T-helper 22 cell (primary cell): ENCODE data around the gene B9D2.

Experiments used
- DNase-seq: peaks from one replicate; pipeline ENCODE4 v3.0.0-alpha.2; 2020; ENCODE audit warnings: low read depth

B9D2 gene

DNA sequence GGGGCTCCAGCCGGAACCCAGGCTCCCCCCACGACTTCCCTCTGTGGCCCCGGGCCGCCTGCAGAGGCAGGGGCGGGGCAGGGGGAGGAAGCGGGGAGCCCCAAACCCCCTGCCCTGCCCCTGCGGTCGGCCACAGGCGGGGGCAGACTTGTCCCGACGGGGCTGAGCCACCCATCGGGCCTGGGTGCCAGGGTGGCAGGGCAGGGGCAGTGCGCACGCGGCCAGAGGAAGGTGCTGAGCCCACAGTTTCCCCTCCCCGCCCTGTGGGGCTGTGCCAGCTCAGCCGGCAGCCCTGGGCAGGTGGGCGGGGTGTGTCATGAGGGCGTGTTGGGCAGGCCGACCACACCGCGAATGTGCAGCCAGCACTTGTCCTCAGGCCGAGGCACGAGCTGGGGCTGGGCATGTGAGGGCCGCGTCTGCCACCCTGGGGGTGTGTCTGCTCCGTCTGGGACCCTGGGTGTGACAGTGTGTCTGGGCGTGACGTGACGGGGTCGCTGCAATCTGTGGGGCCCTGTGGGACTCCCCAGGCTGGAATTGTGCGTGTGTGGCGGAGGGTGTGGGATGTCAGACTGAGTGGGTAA, 36.3 kb downstream of the B9D2 start:
- DNase-seq = peak; percentile 96

DNA sequence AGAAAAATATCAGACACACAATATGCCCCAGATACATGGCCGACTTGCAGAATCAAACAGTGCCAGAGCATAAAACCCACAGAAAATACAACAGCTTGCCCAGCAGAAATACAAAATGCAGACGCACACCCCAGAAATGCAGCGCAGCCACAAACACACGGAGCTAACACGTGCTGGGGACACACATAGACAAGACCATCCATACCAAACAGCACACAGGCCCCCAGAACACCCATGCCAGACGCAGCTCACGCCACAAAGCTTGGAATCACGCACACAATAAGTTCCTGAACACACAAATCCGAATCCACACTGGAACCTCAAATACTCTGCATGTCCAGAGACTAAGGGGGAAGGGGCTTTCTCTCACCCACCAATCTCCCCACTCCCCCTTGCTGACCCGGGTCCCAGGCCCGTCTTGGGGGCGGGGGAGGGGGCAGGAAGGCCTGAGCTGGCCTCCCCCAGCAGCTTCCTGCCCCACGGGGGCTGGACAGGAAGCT, 36.8 kb downstream of the B9D2 start:
- no peak for DNase-seq

DNA sequence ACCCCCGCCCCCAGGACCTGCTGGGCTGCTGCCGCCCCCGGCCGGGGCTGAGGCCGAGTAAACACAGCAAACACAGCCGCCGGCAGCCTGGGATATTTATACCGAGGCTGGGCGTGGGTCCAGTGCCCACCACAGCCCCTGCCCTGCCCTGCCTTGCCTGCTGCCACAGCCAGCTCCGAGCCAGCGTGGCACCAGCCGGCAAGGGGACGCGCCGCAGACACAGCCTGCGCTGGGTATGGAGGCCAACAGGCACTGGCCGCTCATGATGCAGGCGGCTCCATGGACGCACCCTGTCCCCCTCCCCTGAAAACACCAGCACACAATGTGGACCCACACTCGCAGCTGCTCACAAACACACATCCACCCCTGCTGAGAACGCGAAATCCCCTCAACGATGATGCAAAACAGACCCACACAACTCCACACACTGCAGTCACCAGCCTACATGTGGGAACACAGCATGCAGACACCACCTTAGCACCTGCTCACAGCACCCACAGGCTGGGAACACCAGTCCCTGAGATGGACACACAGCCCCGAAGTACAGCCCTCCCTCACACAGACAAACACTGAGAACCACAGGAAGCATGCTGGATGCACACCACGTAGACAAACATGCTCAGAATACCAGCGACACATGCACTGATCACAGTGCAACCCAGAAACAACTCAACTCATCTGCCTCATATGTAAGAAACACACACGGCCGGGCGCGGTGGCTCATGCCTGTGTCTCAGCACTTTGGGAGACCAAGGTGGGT, 37.8 kb downstream of the B9D2 start:
- DNase-seq = no peak

DNA sequence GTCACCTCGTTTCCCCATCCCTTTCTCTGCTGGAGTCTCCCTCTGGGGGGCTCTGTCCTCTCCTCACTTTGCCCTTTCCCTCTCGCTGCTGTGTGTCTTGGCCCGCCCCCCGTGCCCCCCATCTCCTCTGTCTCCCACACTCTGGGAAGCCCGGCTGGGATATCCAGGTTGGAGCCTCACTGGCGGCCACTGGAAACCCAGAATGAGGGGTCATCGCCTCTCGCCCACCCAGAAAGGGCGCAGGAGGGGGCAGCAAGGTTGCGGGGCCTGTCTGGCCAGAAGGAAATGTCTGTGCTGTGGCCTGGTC, 38.4 kb downstream of the B9D2 start:
- DNase-seq = no peak

DNA sequence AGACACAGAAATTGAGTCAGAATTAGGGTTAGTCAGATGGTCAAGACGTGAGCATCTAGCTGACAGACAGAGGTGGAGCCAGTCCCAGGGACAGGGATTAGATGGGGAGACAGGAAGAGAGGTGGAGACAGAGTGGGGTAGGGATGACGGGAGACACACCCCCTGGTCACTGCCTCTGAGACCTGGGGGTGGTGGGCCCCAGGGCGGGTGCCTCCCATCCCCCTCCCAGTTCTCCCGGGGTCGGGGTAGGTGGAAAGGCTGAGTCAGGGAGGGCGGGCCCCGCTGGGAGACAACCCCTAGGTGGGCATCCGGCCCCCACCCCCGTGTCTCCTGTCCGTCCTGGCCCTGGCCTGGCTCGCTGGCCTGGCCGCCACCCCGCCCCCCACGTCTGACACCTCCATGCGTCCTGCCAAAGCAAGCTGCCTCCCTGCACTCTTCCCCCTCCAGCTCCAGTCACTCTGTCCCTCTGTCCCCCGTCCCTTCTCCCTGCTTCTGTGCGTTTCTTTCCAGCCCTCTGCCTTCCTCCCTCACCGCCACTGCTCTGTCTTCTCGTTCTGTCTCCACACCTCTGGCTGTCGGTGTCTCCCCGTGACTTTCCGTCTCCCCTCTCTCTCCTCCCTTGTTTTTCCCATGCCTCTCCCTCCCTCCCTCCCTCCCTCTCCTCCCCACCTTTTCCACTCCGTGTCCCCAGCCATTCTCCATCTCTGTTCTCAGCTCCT, 38.9 kb downstream of the B9D2 start:
- DNase-seq = no peak

DNA sequence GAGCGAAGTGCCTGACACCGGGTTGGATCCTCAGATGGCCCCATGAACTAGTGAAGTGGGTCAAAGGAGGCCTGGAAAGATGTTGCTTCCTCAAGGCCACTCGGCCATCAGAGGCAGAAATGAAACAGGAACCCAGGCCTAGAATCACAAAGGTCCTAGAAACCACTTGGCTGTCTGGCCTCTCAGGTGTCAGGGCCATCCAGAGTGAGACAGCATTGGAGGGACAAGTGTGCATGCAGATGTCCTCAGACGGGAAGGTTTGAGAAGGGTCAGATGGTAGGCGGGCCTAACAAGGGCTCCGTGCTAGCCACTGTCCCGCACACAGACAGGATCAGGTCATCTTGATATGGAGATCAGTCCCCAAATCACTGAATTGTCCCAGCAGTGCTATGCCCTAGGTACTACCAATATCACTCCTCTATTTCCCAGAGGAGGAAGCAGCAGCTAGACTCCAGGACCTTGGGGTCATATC, 39.7 kb downstream of the B9D2 start:
- DNase-seq = no peak

DNA sequence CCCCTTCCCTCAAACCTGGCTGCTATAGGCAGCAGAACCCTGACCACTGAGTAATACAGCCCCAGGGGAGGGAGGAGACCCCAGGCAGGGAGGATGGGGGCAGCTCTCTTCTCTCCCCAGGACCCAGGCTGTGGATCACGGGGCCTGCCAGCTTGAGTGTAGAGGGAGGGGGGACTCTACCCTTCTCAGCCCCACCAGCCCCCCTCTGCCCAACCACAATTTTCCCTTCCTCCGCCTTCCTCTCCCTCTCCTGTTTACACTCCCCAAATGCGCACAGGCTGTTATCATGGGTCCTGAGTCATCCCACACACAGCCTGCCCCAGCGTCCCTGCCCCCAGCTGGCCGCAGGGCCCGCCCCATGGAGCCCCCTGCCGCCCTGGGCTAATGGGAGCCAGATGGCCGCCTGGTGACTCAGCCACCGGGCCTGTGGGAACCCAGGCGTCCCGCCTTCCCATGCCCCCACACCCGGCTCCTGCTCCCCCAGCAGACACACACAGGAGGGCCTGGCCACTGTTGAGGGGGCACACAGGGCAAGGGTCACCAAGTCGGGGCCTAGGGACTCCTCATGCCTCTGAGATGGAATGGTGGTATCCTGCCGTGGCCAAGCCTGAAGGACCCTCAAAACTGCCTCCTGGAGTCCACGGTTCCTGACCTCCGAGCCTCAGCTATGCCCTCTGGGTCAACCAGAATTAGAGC, 40.4 kb downstream of the B9D2 start:
- no peak for DNase-seq

DNA sequence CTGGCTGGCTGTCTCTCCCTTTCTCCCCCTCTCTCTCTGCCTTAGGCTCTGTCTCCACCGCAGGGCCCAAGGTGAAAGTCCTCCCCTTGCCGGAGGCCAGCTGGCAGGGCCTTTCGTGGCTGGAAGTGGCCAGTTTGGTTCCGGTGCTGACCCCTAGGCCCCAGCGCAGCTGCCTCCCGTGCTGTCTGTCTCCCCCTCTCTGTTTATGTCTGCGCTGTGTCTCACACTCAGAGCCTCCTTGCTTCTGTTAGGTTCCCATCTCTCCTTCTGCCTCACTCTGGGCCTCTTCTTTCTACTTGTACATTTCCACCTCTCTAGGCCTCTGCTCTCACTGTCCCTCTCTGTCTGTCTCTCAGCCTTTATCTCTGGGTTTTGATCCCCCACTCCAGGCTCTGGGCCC, 40.9 kb downstream of the B9D2 start:
- DNase-seq = no peak

DNA sequence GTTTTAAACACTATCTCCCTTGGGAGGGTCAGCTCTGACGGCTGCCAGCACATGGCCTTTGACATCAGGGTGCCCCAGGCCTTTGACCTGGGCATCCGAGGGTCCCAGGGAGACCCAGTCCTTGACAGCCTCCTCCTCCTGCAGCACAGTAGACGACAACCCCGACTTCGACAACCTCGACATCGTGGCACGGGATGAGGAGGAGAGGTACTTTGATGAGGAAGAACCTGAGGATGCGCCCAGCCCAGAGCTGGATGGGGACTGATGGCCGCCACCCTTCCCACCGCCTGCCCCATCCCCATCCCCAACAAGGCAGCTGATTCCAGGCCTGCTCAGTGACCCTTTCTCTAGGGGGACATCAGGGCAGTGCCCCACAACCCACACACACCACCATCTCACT, 41.5 kb downstream of the B9D2 start:
- no peak for DNase-seq

DNA sequence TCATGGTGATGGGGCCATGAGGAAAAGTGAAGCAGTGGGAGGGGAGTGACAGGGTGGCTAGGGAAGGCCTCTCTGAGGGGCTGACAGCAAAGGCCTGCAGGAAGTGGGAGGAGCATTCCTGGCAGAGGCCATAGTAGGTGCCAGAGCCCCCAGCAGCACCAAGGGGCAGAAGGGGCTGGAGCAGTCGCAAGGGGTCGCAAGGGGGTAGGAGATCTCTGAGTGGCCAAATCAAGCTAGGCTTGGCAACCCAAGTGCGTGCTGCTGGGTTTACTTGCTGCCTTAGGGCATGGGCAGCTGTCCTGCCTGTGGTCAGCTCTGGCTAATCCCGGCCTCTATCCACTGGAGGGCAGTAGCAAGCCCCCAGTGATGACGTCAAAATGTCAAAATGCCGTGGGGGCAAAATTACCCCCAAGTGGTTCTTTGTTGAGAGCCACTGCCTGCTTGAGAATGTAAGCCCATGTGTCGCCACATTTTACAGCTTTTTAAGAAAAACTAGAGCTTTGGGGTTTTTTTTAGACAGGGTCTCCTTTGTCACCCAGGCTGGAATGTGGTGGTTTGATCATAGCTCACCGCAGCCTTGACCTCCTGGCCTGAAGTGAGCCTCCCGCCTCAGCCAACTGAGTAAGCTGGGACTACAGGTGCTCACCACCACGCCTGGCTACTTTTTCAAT, 42.2 kb downstream of the B9D2 start:
- DNase-seq = no peak

DNA sequence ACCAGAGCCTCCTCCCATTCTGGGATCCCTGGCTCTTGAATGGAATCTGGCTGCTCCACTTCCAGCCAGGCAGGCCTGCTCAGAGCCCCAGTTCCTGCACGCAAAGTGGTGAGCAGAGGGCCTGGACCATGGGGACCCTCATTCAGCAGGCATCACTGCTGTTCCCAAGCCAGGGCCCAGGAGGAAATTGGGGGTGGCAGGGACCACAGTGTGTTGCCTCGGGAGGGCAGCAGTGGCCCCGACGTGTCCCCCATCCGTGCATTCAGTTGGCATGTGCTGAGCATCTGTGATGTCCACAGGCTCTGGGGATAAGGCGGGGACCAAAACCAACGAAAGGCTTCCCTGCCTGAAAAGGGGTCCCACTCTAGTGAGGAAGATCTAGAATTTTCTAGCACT, 42.7 kb downstream of the B9D2 start:
- no peak for DNase-seq

DNA sequence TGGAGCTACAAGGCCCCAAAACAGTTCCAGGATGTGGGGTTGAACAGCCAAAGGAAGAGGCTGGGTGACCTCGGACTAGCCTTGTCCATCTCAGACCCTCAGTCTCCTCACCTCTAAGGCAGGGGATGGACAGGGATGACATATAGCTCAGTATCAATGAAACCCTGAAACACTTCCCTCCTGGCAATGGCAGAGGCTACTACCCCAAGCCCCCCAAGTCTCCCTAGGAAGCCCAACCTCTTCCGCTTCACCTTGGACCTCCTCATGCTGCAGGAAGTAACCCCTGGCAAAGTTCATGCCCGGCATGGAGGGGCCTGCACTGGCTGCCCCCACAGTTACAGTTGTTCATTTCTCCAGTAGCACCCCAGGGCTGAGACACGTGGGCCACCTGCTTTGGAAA, 43.4 kb downstream of the B9D2 start:
- DNase-seq = no peak

DNA sequence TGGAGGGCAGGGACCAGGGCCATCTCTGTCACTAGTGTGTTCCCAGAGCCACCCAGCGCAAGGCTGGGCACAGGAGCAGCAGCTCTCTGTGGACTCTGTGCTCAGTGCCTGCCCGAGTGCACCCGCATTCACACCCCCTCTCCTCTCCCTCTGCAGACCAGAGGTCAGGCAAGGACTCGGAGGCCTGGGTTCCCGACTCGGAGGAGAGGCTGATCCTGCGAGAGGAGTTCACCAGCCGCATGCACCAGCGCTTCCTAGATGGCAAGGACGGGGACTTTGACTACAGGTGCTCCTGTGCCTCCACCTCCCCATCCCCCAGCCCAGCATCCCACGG, 43.8 kb downstream of the B9D2 start:
- no peak for DNase-seq

DNA sequence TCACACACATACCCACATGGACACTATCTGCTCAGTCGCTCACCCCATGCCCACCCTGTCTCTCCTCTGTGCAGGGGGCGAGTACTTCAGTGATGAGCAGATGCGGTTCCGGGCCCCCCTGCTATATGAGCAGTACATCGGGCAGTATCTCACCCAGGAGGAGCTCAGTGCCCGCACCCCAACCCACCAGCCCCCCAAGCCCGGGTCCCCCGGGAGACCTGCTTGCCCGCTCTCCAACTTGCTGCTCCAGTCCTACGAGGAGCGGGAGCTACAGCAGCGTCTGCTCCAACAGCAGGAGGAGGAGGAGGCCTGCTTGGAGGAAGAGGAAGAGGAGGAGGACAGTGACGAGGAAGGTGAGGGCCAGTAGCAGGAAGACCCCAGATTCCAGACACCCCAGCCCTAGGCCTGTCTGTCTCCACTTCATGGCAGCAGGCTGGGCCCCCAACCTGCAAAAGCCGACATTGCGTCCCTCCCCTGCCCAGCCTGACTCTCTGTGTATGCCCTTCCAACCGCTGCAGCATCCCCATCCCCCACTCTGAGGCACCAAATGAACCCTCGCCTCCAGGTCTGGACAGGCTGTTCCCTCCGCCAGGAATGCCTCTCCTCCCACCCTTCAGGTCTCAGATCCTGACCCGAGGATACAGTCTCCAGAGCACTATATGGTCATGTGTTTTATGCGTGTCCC, 44.3 kb downstream of the B9D2 start:
- DNase-seq = no peak

DNA sequence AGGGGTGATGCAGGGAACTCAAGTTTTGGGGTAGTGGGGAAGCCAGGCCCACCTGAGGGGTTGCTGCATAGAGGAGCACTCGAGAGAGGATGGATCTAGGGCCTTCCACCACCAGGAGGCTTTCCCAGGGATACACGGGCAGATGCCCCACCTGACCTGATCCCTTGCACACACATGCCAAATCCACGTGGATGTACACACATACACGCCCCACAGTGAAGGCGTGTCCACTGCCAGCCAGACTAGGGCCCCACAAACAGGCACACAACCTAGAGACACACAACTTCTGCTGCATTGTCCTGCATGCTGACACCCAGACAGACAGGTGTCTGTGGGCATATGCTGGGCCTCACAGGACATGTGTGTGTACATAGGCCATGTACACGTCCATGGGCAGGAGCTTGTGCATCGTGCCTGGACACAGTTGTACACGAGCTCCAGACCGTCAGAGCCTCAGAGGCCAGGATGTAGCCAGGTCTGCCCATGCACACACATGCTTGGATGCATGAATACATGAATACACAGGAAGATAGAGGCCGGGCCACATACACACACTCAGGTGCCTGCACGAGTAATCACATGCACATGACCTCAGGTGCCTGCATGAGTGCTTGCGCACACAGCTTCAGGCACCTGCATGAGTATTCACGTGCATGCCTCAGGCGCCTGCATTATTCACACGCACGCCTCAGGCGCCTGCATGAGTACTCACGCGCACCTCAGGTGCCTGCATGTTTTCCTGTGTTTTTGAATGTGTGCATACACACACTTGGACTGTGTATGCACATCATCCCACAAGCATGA, 45.1 kb downstream of the B9D2 start:
- no peak for DNase-seq

DNA sequence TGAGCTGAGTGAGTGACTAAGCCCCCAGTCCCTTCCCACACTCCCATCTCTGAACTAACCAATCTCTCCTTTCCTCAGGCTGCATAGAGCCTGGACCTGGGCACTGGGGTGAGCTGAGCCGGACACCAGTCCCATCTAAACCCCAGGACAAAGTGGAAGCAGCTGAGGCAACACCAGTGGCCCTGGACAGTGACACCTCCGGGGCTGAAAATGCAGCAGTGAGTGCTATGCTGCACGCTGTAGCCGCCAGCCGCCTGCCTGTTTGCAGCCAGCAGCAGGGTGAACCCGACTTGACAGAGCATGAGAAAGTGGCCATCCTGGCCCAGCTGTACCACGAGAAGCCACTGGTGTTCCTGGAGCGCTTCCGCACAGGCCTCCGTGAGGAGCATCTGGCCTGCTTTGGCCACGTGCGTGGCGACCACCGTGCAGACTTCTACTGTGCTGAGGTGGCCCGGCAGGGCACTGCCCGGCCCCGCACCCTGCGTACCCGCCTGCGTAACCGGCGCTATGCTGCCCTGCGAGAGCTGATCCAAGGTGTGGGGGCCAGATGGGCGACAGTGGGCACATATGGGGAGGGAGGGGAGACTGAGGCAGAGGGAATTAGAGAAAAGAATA, 47.5 kb downstream of the B9D2 start:
- no peak for DNase-seq

DNA sequence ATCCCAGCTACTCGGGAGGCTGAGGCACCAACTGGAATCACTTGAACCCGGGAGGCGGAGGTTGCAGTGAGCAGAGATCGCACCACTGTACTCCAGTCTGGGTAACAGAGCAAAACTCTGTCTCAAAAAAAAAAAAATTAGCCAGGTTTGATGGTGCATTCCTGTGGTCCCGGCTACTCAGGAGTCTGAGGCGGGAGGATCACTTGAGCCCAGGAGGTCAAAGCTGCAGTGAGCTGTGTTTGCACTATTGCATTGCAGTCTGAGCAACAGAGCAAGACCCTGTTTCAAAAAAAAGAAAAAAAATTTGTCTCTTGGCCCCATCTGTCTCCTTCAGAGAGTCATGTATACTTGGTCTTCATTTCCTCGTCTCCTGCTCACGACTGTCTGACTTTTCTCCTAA, 52.3 kb downstream of the B9D2 start:
- no peak for DNase-seq

DNA sequence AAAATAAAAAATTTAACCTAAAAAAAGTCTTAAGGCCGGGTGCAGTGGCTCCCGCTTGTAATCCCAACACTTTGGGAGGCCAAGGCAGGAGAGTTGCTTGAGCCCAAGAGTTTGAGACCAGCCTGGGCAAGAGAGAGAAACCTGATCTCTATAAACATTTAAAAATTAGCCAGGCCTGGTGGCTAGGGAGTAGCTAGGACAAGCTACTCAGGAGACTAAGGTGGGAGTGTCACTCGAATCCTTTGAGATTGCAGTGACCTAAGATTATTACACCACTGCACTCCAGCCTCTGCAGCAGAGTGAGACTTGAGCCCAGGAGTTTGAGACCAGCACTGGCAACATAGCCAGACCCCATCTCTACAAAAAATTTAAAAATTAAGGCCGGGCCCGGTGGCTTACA, 52.9 kb downstream of the B9D2 start:
- DNase-seq = no peak

DNA sequence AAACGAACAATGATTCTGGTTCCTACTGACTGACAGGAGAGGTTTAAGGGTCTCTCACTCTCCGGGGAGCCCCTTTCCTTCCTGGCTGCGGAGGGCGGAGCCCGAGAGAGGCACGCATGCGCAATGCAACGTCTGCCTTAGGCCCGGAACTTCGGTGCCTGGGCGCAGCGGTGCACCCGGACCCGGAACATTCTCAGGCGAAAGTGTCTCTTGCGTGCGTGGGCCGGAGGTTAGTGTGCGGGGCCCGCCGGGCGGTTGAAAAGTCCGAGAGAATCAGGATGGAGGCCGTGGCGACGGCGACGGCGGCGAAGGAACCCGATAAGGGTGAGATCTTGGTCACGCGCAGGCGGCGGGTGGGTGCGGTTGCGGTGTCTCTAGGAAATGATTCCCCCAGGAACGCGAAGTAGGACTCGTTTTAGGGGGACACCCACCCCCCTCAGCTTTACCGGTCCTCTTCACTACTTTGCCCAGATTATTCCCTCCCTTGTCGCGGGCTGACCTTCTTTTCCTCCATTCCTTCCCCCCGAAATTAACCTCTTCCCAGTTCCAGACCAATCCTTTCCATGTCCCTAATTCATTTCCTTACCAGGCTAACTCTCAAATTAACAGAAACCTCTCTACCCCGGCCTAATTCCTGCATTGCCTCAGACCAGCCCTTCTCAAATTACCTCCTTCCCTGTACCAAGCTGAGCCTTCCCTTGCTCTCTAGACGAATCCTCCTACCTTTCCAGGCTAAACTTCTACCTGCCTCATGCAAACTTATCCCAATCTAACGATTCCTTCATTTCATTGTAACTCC, 53.7 kb downstream of the B9D2 start, which contains the start of gene CCDC97:
Gene CCDC97, plus strand, starts transcription at position 140 of the 799 bp plus-strand sequence. Its CDS starts 139 bp downstream, at position 279.
- peak; percentile 79 for DNase-seq
